Measurements from ENCODE around the gene OR2AE1. TPM values are rescaled to one million over a fixed set of nuclear protein-coding genes. Genes with fewer than 3 reads are reported as not detected.

The OR2AE1 gene
- total RNA-seq, 1 experiment from 2014 or later: not detected

GRCh38 chr7:99860281-99861127 is 16.3 kb downstream of the OR2AE1 start:
- peak; percentile 94 for DNase-seq (ENCODE audit: low read depth)

- no peak for DNase-seq (ENCODE audit: low read depth)
Observed at GRCh38 chr7:99855236-99855635, 21.6 kb downstream of the OR2AE1 start.

GRCh38 chr7:99848420-99849216 is 28.2 kb downstream of the OR2AE1 start:
- no peak for DNase-seq (ENCODE audit: low read depth)

- no peak for DNase-seq (ENCODE audit: low read depth)
Observed at GRCh38 chr7:99844328-99844727, 32.5 kb downstream of the OR2AE1 start.

- peak; percentile 71 for DNase-seq (ENCODE audit: low read depth)
Observed at GRCh38 chr7:99843808-99844207, 33.0 kb downstream of the OR2AE1 start.

- no peak for DNase-seq (ENCODE audit: low read depth)
Observed at GRCh38 chr7:99842926-99843325, 33.9 kb downstream of the OR2AE1 start.

- no peak for DNase-seq (ENCODE audit: low read depth)
Observed at GRCh38 chr7:99840136-99840869, 36.5 kb downstream of the OR2AE1 start.

DNA sequence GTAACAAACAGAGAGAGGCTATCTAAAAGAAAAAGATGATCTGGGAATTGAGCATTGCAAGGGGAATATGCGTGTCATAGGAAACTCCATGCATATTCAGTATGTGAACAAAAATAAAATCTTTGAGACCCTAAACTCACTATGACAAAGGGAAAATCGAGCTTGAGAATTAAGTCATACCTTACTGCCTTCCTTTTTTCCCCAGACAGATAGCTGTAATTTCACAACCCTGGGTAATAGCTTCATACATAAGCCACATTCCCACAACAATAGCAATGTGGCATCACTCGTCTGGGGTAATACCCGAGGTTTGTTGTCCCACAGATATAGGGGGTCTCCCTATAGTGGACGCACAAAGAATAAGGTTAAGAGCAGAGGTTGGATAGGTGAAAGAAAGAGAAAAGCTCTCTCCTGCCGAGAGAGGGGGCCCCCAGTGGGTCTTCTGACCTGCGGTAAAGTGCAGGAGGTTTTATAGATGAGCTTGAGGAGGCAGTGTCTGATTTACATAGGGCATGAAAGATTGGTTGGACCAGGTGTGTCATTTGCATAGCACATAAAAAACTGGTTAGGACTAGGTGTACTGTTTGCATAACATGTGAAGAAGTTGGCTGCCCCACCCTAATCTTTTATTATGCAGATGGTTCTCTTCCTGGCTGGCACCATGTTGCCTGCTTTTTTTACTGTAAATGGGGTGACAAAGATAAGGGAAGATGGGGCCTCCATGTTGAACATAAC is 37.4 kb downstream of the OR2AE1 start:
- no peak for DNase-seq (ENCODE audit: low read depth)

DNA sequence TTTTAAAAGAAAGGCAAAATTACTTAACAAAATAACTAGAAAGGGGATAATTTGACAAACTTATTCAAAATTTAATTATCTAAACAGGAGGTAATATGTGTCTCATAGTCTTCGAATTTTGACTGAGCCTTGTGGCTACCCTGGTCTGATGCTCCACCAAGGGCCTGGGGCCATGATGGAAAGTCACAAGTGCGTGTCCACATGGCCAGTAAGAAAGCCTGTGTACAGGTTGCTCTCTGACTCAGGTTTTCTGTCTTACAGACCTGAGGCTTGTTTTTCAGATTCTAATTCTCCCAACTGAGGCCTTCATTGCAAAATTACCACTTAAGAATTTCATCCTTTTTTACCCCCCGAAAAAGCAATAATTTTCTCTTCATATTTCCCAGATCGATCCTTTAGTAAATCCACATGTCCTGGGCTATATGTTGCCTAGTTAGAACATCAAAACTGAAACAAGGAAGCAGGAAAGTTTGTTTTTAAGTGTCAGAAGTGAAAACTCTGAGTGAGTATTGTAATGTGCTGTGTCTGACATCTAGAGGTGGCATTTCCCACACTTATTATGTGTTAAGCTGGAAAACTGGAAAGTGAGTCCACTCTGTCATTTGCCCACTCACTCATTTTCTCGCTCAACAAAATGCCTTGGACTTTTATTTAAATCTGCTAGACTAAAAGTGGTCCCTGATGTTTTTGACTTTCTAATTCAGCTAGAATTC is 39.0 kb downstream of the OR2AE1 start:
- DNase-seq (ENCODE audit: low read depth): peak; percentile 25

DNA sequence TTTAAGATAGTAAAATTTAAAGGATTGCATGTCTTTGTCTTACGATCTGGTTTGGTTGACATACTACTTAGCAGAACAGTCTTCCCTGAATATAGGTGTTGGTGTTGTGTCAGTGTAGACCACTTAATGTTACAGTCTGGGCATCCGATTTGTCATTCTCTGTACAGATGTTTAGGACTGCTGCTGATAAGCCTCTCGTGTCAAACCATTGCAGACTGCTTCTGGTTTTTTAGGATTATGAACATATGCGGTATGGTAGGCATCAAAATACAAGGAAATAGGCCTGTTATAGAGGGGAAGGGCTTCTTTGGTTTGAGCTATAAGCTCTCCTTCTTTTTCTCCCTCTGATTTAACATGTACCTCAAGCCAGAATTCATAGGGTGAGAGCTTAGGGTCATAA is 41.6 kb downstream of the OR2AE1 start:
- DNase-seq (ENCODE audit: low read depth): no peak

DNA sequence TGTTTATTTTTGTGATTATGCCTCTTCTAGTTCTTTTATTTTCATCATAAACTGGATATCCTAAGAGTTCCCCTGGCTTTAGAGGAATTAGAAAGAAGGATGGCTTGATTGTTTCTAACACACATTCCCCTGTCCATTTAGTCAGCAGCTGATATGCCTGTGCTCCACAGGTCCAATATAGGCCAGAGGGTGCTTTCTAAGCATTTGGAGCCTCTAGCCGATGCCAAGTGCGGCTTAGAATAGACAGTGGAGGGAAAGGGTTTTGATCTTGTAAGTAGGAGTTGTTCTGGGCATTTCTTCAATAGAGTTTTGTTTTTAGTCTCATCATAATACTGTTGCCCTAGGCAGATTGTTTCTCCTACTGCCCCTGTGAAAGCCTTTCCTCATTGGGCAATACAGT is 42.5 kb downstream of the OR2AE1 start:
- no peak for DNase-seq (ENCODE audit: low read depth)

DNA sequence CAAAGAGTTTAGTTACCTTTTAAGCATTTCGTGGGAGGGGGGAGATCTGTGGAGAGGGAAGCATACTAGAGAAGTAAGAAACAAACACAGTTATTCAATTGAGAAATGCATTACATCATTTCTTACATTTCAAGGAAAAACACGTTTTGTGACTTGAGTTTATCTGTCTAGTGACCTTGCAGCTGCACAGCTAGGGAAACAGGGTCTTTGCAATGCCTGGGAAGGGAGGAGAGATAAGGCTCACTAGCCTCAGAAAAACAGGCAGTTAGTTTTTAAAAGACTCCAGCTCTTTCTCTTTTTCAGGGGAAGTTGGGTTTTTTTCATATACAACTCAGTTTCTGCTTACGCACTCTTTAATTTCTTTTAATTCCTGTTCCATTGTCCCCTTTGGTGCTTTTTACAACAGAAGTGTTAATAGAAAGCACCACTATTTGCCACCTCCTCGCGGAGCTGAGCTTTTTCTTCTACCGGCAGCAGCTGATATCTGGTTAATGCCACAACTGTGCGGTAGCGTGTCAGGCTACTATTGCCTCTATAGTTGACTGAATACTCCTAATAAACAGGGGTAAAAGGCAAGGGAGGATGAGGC is 43.5 kb downstream of the OR2AE1 start:
- DNase-seq (ENCODE audit: low read depth): no peak

GRCh38 chr7:99831595-99831994 is 45.2 kb downstream of the OR2AE1 start:
- DNase-seq (ENCODE audit: low read depth): no peak

DNA sequence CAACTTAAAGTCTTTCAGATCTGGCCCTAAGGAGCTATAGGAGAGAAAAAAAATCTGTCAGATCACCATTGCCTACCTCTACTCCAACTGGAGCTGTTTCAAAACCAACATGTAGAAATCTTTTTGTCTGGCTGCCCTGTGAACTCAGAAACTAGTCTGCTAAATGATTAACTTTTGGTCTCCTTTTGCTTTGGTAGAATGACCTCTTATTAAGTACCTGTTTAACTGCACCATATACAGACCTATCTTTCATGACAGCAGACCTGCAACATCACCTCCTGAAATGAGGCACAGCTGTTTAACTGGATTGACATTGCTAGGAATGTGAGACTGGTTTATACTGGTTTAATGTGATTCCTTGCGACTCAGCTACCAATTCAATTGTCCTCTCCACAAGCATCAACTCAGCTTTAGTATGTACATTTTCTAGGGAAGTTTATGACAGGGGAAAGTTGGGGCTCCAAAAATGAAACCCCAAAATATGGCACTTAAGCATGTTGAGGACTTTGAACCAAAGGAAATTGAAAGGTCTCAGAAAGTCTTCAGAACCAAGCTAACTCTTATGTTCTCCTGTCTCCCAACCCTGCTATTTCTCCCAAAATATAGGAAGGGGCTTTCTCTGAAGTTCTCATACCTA is 47.2 kb downstream of the OR2AE1 start:
- no peak for DNase-seq (ENCODE audit: low read depth)

DNA sequence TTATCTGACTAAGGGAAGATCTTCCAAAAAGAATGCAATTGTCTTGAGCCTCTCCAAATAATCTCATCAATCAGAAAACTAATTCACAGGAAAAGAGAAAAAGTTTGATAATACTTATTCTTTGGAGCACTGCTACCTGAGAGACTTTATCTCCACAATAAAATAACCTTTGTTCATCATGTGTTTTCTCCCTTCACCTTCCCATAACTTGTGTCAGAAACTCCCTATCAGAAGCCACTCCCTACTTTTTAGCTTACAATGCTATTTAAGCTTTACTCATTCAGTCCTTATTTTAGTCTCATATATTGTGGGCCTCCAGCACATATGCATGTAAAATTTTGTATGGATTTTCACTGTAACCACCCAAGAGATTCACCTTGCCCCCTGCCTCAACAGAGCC is 48.0 kb downstream of the OR2AE1 start:
- DNase-seq (ENCODE audit: low read depth): no peak

DNA sequence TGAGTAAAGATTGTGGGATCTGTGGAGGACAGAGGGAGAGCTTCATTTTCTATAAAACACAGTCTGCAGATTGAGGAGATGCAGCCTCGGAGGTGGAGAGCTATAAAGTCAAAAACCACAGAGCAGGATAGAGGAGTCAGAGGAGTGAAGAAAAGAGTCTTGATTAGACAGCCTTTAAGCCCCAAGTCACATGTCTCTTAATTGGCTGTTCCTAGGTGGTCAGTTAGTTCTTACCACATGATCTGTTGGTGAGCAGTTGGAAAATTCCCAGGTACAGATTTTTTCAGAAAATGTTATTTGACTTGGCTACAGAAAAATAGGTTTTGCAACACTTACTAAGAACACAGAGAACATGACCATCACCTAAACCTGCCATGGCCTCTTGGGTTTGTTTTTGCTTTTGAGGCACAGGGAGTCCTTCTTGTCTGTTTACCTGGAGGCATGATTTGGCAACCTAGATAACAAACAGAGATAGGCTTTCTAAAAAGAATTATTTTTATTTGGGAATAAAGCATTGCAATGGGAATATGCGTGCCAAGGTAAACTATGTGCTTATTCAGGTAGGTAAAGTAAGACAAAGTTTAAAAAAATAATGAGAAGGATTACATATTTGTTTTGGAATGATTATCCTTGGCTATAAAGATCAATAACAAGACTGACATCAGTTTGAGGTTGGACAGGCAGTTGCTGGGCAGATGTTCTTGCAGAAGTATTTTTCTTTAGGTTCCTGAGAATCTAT is 49.6 kb downstream of the OR2AE1 start:
- no peak for DNase-seq (ENCODE audit: low read depth)
